Medulla oblongata (tissue), 1 donor: ENCODE measurements around the gene USP33.
"Not testable (repeated sequence)": the region's sequence is repeated elsewhere in the genome, so short reads cannot be mapped to it uniquely, and the experiment has no call there.

Source experiments
- DNase-seq: peaks from one replicate; pipeline ENCODE4 v3.0.0-alpha.2; 2015; ENCODE audit errors: extremely low spot score

The USP33 gene

DNA sequence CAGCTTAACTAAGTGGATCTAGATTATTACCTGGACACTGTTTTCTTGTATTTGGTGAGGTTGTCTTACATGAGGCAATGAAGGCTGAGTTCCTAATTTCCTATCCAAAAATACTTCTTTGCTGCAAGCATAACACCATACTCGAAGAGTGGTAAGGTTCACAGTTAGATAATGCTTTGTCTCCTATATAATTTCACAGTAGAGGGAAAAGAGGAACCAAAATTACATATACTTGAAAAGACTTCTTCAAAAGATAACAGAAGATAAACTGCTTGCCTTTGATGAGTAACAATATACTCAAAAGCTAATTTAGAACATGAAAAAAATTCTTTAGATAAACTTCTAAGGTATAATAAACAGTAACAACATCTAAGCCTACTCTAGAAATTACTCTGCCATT lies 20.4 kb downstream of the USP33 start:
- DNase-seq, result no peak

DNA sequence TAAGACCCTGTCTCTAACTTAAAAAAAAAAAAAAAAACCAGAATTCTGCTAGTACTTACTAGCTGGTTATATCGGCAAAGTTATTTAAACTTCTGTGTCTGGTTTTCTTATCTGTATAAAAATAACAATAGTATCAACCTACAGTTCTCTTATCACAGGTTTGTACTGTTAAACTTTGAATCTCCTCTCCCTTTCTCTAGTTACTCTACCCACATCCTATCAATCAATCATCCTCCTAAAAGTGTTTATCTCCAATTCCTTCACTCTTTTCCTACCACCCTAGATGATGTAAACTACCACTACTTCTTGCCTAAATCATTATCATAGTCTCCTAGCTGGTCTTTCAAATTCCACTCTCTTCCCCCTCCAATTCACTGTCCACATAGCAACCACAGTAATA lies 27.6 kb downstream of the USP33 start:
- DNase-seq, result no peak

DNA sequence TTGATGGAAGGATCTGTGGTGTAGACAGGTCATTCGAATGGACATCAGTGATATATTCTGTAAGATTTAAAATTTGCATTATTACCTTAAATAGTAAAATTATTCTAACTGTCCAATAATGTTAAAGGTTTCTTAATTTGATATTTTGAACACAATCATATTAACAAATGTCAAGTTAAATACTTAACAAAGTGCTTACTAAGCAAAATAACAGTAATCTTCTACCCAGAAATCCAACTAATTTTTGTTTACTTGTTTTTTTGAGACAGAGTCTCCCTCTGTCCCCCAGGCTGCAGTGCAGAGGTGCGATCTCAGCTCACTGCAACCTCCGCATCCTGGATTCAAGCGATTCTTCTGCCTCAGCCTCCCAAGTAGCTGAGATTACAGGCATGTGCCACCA lies 33.9 kb downstream of the USP33 start:
- no peak for DNase-seq

DNA sequence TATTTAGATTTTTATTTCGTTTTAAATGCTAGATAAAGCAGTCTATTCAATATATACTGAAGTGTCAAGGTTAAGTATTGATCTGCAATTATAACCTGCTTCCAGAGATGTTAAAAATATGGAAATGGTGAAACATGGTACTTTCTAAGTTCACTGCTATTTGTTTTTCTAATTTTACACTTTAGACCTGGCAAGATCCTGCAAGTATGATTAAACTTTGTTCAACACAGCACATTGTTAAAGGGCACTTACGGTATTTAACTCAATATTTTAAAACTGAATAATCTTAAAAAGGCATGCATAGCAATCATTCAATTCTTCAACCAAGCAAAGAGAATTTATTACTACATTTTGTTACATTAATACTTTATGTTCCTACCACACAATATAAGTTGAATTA lies 41.5 kb downstream of the USP33 start:
- DNase-seq, result no peak

DNA sequence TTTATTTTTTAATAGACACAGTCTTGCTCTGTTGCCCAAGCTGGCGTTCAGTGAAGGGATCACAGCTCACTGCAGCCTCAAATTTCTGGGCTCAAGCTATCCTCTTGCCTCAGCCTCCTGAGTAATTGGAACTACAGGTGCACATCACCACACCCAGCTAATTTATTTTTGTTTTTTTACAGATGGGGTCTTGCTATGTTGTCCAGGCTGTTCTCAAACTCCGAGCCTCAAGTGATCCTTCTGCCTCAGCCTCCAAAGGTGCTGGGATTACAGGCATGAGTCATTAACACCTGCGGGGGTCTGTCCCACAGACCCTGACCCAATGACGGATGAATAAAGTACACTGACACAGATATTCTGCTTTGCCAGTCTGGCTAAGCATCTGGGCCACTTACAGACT lies 43.6 kb downstream of the USP33 start:
- DNase-seq, result no peak

DNA sequence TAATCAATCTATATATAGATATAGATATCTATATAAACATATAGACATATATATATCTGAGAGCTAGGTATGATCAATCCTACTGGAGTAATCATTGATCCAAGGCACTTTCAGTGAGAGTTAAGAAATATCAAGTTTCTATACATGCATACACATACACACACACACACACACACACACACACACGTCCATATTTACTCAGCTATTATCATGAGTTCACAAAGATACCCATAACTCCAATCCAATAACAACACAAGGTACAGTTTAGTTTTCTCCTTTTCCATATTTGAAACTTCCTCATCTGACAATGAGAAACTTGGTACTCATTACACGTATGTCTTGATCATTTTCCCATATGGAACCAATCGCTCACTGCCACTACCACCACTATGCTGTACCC lies 49.9 kb downstream of the USP33 start:
- no peak for DNase-seq

DNA sequence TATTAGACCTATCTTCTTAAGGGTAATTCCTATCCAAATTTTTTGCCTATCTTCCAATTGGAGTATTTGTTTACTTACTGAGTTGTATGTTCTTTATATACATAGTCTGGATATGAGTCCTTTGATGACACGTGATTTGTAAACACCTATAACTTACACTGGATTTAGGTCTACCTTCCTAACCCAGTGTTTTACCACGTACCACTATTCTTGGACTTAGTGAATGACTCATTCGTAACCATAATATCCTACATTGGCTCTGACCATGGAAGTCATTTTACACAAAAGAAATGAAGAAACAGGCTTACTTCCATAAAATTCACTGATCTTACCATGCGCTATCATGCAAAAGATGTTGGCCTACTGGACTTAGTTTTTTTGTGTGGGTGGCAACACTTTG lies 53.3 kb downstream of the USP33 start:
- DNase-seq, result no peak

DNA sequence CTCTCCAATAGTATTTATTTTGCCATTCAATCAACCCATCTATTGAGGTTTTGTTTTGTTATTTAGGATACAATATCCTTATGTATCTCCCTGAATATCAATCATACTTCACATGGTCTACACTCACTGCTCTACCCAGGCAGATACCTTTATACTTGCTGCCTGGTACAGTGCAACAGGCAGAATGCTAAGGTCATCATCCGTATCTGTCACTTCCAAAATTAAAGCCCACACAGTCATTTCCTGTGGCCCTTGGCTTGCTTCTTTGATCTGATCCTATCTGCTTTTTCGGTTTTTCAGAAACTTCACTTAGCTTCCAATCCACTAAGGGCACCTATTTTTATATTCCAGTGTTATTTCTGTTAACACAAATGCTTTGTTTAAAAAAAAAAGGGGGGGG lies 54.9 kb downstream of the USP33 start:
- no peak for DNase-seq

DNA sequence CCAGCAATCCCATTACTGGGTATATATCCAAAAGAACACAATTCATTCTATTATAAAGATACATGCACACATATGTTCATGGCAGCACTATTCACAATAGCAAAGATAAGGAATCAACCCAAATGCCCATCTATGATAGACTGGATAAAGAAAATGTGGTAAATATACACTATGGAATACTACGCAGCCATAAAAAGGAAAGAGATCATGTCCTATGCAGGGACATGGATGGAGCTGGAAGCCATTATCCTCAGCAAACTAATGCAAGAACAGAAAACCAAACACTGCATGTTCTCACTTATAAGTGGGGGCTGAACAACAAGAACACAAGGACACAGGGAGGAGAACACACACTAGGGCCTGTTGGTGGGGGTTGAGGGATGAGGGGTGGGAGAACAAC lies 60.0 kb downstream of the USP33 start:
- DNase-seq, result not testable (repeated sequence)

DNA sequence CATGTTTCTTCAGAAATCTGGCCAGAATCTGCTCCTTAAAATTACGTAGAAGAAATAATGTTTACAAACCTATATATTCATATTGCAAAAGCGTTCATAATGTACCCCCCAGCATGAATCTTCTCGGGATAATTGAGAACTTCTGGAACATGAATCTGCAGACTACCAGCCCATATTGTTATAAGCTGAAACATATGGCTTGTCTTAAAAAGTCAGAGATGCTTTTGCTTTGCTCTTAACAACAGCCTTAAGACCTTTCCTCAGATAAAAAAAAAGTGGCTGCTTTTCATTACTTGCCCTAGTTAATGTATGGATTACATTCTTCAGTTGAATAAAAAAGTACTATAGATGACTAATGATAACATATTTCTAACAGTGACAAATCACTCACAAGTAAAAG lies 62.2 kb downstream of the USP33 start:
- DNase-seq, result no peak

DNA sequence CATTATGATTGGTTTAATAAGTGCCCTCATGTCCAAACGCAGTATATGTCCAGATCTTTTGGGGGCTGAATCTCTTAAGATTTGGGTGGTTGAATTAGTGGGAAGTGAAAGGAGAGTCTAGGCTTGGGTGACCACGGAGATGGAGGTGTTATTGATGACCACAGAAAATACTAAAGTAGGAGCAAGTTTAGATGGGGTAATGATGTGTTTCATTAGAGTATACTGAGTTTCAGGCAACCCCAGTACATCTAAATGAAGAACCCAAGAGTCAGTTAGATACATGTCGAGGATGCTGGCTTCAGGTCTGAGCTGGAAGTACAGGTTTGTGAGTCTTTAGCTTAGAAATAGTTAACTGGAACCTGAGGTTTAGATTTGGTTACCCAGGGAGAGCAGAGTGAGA lies 70.7 kb downstream of the USP33 start:
- DNase-seq, result no peak

DNA sequence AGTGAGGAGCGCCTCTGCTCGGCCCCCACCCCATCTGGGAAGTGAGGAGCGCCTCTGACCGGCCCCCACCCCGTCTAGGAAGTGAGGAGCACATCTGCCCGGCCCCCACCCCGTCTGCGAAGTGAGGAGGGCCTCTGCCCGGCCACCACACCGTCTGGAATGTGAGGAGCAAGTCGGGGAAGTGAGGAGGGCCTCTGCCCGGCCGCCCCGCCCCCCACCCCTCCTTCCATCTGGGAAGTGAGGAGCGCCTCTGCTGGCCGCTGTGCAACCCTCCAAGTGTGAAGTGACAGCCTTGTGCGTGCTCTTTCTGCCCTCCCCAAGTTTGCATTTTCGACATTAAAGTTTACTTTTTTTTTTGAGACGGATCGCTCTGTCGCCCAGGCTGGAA lies 72.1 kb downstream of the USP33 start:
- DNase-seq, result no peak

DNA sequence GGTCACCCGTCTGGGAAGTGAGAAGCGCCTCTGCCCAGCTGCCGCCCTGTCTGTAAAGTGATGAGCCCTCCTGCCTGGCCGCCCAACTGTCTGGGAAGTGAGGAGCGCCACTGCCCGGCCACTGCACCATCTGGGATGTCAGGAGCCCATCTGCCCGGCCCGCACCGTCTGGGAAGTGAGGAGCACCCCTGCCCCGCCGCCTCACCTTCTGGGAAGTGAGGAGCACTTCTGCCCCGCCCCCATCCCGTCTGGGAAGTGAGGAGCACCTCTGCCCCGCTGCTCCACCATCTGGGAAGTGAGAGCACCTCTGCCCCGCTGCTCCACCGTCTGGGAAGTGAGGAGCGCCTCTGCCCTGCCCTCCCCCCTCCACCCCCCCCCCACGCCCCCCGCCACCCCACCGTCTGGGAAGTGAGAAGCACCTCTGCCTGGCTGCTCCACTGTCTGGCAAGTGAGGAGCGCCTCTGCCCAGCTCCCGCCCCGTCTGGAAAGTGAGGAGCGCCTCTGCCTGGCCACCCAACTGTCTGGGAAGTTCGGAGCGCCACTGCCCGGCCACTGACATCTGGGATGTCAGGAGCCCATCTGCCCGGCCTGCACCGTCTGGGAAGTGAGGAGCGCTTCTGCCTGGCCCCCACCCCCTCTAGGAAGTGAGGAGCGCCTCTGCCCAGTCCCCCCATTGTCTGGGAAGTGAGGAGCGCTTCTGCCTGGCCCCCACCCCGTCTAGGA lies 72.7 kb downstream of the USP33 start:
- DNase-seq, result no peak

DNA sequence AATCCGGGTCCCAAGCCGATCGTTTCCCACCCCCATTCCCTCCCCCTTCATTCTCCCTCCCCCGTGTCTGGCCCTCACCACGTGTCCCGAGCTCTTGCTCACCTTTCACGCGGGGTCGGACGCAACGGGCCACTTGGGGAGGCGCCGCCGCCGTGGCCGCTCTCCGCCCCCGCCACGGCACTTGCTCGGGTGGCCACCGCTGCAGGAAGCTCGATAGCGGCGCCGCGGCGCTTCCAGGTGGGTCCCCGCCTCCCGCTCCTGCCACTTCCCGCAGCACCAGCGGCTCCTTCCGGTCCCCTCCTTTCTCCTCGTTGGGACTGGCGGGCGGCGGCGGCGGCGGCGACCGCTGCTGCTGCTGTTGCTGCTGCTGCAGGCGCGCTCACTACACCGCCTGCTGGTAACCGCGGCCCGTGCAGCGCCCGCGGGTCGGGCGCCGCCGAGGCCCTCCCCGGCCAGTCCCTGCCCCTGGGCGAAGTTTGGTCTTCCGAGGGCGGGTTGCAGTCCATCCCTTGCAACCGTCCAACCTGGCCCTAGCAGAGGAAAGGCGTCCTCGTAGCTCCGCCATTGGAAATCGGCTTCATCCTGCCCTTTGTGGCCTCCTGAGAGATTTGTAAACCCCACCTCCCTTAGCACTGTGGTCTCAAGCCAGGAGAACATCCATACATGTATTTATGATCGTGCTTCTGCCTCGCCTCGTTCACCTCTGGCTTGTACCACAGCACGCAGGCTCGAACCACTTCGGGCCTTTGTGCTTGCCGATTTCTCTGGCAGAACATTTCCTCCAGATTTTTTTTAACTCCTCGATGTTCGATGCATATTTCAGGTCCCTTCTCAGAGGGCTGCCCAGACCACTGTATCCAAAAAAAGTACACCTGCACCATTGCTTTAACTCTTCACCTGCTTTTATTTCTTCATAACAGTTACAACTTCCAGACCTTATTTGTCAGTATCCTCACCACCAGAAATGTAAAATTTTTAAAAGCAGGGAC lies 76.2 kb downstream of the USP33 start:
- DNase-seq, result peak; percentile 89

DNA sequence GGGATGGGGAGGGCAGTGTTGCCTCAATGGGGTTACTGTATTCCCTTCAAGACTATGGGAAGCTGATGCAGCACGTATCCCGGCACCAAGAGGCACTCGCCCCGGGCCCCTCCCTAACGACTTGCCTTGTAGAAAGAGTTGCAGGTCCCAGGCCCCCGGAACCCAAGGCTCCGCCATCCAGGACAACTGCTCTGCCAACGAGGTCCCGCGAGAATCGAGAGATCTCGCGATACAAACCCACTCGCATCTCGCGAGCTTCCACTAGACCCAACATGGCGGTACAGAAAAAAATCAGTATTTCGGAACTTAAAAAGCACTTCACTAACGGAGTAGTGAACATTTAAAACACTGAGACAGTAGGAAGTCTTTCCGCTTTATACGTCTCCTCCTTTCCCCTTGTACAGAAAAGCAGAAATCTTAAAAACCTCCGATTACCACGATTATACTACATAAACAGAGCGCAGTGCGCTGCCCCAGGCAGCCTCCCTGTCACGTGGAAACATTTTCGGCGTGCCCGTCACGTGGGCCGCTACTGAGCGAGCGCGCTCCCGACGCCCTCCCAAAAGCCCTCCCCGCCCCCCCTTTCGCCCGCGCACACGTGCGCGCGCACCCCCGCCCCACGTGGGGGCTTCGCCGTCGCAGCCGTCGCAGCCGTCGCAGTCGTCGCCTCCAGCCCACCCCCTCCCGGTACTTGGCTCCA lies 77.0 kb downstream of the USP33 start, which contains the start of gene ZZZ3:
TSS of gene ZZZ3 (minus strand) at position 199 of the 700 bp plus-strand sequence. CDS start 49,304 bp downstream, outside the sequence.
- peak; percentile 96 for DNase-seq

DNA sequence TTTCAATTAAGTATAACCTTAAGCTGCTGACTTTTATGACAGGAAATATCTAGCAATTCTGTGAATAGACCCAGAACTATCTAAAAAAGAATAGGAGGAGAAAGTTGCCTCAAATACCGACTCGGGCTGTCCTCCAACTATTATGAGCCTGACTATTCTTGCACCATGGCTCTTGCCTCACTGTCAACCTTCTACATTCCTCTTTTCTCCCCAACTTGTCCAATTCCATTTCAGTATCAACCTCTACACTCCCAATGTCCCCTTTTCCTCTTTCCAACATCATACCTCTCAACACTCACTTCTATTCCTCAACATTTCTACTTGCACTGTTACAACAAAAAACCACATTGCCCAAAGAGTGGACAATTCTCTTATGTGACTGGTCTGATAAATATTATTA lies 79.5 kb downstream of the USP33 start:
- no peak for DNase-seq

DNA sequence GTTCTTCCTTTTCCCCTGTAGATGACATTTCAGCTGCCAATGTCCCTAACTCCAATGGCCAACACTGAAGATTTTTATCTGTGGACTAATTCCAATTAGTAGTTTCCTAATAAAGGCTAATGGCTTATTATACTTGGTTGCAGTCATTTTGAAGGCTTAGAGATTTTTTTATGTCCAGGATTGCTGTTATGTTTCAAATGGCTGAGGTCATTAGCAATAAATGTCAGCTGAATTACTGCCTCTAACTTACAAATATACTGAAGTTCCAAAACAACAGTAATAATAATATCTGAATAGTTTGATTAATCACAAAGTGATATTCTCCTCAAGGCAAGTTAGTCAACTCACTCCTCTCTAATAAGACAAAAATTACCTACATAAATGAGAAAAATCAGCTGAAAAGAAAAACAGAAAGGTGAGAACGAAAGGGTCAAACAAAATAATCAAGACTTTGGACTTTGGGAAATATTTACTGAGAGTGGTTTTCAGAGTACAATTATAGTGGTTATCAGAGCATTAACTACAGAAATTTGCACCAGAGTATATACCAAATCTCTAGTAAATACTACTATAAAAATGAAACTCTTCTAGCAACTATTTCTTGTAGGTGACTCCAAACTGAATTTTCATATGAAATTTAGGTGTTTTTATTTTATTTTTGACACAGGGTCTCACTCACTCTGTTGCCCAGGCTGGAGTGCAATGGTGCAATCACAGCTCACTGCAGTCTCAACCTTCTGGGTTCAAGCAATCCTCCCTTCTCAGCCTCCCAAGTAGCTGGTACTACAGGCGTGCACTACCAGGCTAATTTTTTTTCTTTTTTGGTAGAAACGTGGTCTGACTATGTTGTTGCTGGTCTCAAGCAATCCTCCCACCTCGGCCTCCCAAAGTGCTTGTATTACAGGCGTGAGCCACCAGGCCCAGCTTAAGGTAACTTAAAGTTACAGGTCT lies 80.7 kb downstream of the USP33 start:
- DNase-seq, result no peak

DNA sequence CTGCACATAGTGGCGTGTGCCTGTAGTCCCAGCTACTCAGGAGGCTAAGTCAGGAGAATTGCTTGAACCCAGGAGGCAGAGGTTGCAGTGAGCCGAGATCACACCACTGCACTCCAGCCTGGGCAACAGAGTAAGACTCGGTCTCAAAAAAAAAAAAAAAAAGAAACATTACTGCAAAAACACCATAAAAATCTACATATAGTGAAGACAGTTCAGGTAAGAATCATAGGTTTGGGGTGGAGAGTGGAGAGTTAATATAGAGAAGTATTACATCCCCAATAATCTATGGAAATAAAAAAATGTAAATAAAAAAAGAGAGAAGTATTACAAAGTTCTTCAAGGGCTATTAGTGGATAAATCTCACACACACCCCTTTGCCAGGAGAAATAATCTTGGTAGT lies 84.8 kb downstream of the USP33 start:
- DNase-seq, result not testable (repeated sequence)

DNA sequence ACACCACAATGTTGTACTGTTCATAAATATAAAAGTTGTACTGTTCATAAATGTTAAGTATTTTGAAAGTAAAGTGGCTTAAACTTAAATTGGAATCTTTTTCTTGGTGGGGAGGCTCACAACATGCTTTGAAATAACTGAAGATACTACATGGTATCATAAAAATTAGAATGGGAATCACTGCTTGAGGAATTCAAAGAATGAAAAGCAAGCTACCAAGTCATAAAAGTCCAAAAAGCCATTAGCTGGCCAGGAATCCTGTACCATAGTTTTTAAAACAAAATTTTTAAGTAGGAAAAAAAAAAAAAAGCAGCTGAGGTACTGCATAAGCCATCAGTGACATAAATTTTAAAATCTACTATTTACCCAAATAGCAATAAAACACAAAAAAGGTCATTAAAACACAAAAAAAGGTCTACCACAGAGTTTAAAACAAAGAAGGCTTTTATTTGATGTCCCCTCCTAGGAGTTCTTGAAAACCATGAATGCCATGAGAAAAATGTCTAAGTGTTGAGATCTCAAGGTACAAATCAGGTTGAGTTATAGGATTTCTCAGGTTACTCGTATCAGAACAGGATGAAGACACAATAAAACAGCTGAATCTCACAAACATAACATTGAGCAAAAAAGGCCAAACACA lies 85.8 kb downstream of the USP33 start:
- DNase-seq, result no peak

DNA sequence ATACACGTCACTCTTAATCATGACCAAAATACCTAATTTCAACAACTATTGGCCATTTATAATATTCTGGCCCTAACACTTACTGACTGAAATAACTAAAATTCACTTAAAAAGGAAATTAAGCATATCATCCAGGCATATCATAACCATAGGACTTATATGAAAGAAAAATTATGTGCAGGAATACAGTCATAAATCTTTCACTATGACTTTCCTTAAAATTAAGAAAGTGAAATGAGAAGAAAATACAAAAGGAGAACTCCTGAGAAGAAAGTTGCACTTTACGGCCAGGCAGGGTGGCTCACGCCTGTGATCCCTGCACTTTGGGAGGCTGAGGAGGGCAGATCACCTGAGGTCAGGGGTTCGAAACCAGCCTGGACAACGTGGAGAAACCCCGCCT lies 86.6 kb downstream of the USP33 start:
- DNase-seq, result no peak

DNA sequence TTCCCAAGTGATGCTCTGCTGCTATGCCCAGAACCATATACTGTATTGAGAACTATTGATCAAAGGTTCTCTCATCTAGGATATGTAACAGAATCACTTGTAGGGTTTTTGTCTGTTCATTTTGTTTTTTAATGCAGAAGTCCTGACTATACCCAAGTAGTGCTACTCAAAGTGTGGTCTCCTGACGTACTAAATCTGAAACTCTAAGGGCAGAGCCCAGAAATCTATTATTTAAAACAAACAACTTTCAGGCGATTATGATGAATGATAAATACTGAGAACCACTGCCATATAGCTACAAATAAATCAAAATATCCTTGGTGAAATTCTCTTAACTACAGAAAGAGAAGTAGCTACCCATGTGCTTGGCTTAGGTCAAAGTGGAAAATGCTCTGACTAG lies 87.3 kb downstream of the USP33 start:
- no peak for DNase-seq
